PFSK-1 (cell line): ENCODE data around the gene PRR22.

Experiments used
- FOXP2 ChIP-seq: optimal IDR thresholded peaks from 2 replicates; pipeline ENCODE3; 2011; ENCODE audit warnings: borderline replicate concordance, control low read depth, inconsistent platforms; ENCODE audit not compliant: insufficient read depth; ENCODE audit errors: extremely low read length, extremely low read depth
- POLR2AphosphoS5 ChIP-seq: IDR thresholded peaks from 2 replicates; pipeline ENCODE4 v1.6.1; 2012; ENCODE audit warnings: low read depth, mild to moderate bottlenecking, control low read depth, low read length, moderate library complexity
- REST ChIP-seq, 2 experiments: IDR thresholded peaks; 2 replicates each; pipeline versions ENCODE4 v1.6.1 to v1.8.0; 2011 to 2012; ENCODE audit warnings: low read depth in 2 of 2, low read length in 2 of 2, control low read depth in 1 of 2, inconsistent platforms in 1 of 2, mild to moderate bottlenecking in 1 of 2, moderate library complexity in 1 of 2; ENCODE audit not compliant: insufficient read depth in 1 of 2
- SIN3A ChIP-seq: IDR thresholded peaks from 2 replicates; pipeline ENCODE4 v1.6.1; 2012; ENCODE audit warnings: mild to moderate bottlenecking, low read length, moderate library complexity, borderline replicate concordance; ENCODE audit not compliant: insufficient read depth
- TAF1 ChIP-seq: IDR thresholded peaks from 2 replicates; pipeline ENCODE4 v1.6.1; 2012; ENCODE audit warnings: low read length, control low read depth, borderline replicate concordance; ENCODE audit not compliant: insufficient read depth

PRR22 gene

GRCh38 chr19:5814123-5814851, 29.7 kb upstream of the PRR22 start:
- TF ChIP-seq SIN3A: no peak
- no peak for TF ChIP-seq POLR2AphosphoS5
- TF ChIP-seq FOXP2: no peak
- no peak for TF ChIP-seq REST (IDR thresholded peaks at IDR 0.05; ENCODE audit: insufficient read depth in 1 of 2, low read depth in 2 of 2, low read length in 2 of 2)
- TF ChIP-seq TAF1: no peak

- TF ChIP-seq REST (IDR thresholded peaks at IDR 0.05; ENCODE audit: insufficient read depth in 1 of 2, low read depth in 2 of 2, low read length in 2 of 2) (no peak), TAF1 (no peak), SIN3A (no peak), FOXP2 (no peak), POLR2AphosphoS5 (no peak)
Observed at GRCh38 chr19:5811117-5811516, 26.6 kb upstream of the PRR22 start.

GRCh38 chr19:5809469-5809868, 24.9 kb upstream of the PRR22 start:
- no peak for TF ChIP-seq REST (IDR thresholded peaks at IDR 0.05; ENCODE audit: insufficient read depth in 1 of 2, low read depth in 2 of 2, low read length in 2 of 2)
- no peak for TF ChIP-seq TAF1
- TF ChIP-seq POLR2AphosphoS5: no peak
- no peak for TF ChIP-seq FOXP2
- no peak for TF ChIP-seq SIN3A

GRCh38 chr19:5809053-5809452, 24.5 kb upstream of the PRR22 start:
- no peak for TF ChIP-seq POLR2AphosphoS5
- TF ChIP-seq FOXP2: no peak
- TF ChIP-seq SIN3A: no peak
- no peak for TF ChIP-seq TAF1
- no peak for TF ChIP-seq REST (IDR thresholded peaks at IDR 0.05; ENCODE audit: insufficient read depth in 1 of 2, low read depth in 2 of 2, low read length in 2 of 2)

- TF ChIP-seq SIN3A (no peak), REST (IDR thresholded peaks at IDR 0.05; ENCODE audit: insufficient read depth in 1 of 2, low read depth in 2 of 2, low read length in 2 of 2) (no peak), POLR2AphosphoS5 (no peak), TAF1 (no peak)
Observed at GRCh38 chr19:5808120-5808816, 23.7 kb upstream of the PRR22 start.
